Measurements from ENCODE around the gene PEX11A. TPM values are rescaled to one million over a fixed set of nuclear protein-coding genes. Genes with fewer than 3 reads are reported as not detected.

The PEX11A gene
- total RNA-seq, 1 donor = 4.0 TPM

GRCh38 chr15:89669941-89670340 lies 20.6 kb downstream of the PEX11A start:
- DNase-seq (ENCODE audit: insufficient read length, low spot score, missing footprints) = peak; percentile 74
- no peaks in the 10 kb centered on the region for H3K36me3 ChIP-seq (ENCODE audit: insufficient read depth, low read length)
- no peaks in the 10 kb centered on the region for H4K20me1 ChIP-seq (ENCODE audit: insufficient read depth, low read length)
- no peak for TF ChIP-seq CTCF (IDR thresholded peaks at IDR 0.05; ENCODE audit: extremely low read depth, low read depth, low read length)
- H3K79me2 ChIP-seq (ENCODE audit: insufficient read depth, low read length) = no peaks in the 10 kb centered on the region
- H3K9me3 ChIP-seq (ENCODE audit: low read depth, low read length) = no peaks in the 10 kb centered on the region
- H2AFZ ChIP-seq (ENCODE audit: low read length) = no peak overlapping the region
- H3K27ac ChIP-seq (ENCODE audit: low read depth, low read length) = no peak overlapping the region
- no peaks in the 10 kb centered on the region for H3K27me3 ChIP-seq (ENCODE audit: insufficient read depth, low read length)
- no peak overlapping the region for H3K4me3 ChIP-seq (ENCODE audit: insufficient read depth, low read length)
- no peak overlapping the region for H3K4me2 ChIP-seq (ENCODE audit: insufficient read depth, low read length)
- peaks cover 4% of the 10 kb centered on the region for H3K4me1 ChIP-seq (ENCODE audit: insufficient read depth, low read length)

- no peak for TF ChIP-seq CTCF (IDR thresholded peaks at IDR 0.05; ENCODE audit: extremely low read depth, low read depth, low read length)
- no peak overlapping the region for H3K4me2 ChIP-seq (ENCODE audit: insufficient read depth, low read length)
- H3K4me3 ChIP-seq (ENCODE audit: insufficient read depth, low read length) = no peak overlapping the region
- no peaks in the 10 kb centered on the region for H4K20me1 ChIP-seq (ENCODE audit: insufficient read depth, low read length)
- no peak overlapping the region for H3K27ac ChIP-seq (ENCODE audit: low read depth, low read length)
- no peak overlapping the region for H2AFZ ChIP-seq (ENCODE audit: low read length)
- peaks cover 10% of the 10 kb centered on the region for H3K4me1 ChIP-seq (ENCODE audit: insufficient read depth, low read length)
- no peaks in the 10 kb centered on the region for H3K27me3 ChIP-seq (ENCODE audit: insufficient read depth, low read length)
- no peaks in the 10 kb centered on the region for H3K36me3 ChIP-seq (ENCODE audit: insufficient read depth, low read length)
- DNase-seq (ENCODE audit: insufficient read length, low spot score, missing footprints) = peak; percentile 60
- H3K9me3 ChIP-seq (ENCODE audit: low read depth, low read length) = no peaks in the 10 kb centered on the region
- H3K79me2 ChIP-seq (ENCODE audit: insufficient read depth, low read length) = no peaks in the 10 kb centered on the region
These were observed 21.2 kb downstream of the PEX11A start for GRCh38 chr15:89669309-89669865.

DNA sequence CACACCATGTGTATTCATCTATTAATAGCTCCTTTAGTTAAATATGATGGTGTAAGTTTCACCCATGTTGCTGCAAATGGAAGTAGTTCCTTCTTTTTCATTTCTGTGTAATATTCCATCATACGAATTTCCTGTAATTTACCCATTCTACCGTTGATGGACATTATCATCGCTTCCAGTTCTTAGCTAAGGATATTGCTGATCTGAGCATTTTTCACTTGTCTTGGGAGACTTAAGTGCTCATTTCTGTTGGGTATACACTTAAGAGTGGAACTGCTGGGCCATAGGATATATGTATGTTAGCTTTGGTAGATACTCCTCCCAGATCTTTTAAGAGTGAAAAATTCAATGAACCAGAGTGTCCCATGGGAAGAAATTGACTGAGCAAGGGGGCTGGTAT lies 22.4 kb downstream of the PEX11A start:
- no peaks in the 10 kb centered on the region for H4K20me1 ChIP-seq (ENCODE audit: insufficient read depth, low read length)

GRCh38 chr15:89667706-89667960 lies 22.9 kb downstream of the PEX11A start:
- Histone ChIP-seq H3K4me3 (ENCODE audit: insufficient read depth, low read length) (no peak overlapping the region), H4K20me1 (ENCODE audit: insufficient read depth, low read length) (no peaks in the 10 kb centered on the region), H3K79me2 (ENCODE audit: insufficient read depth, low read length) (no peaks in the 10 kb centered on the region), H2AFZ (ENCODE audit: low read length) (no peak overlapping the region), H3K36me3 (ENCODE audit: insufficient read depth, low read length) (no peaks in the 10 kb centered on the region), H3K27me3 (ENCODE audit: insufficient read depth, low read length) (no peaks in the 10 kb centered on the region), H3K9me3 (ENCODE audit: low read depth, low read length) (no peaks in the 10 kb centered on the region), H3K4me2 (ENCODE audit: insufficient read depth, low read length) (no peak overlapping the region), H3K4me1 (ENCODE audit: insufficient read depth, low read length) (peaks cover 19% of the 10 kb centered on the region), H3K27ac (ENCODE audit: low read depth, low read length) (no peak overlapping the region)
- no peak for DNase-seq (ENCODE audit: insufficient read length, low spot score, missing footprints)
- TF ChIP-seq CTCF (IDR thresholded peaks at IDR 0.05; ENCODE audit: extremely low read depth, low read depth, low read length) = no peak

More for the DNA sequence above, 22.4 kb downstream of the PEX11A start:
- no peak for TF ChIP-seq CTCF (IDR thresholded peaks at IDR 0.05; ENCODE audit: extremely low read depth, low read depth, low read length)
- Histone ChIP-seq H3K9me3 (ENCODE audit: low read depth, low read length) (no peaks in the 10 kb centered on the region), H3K79me2 (ENCODE audit: insufficient read depth, low read length) (no peaks in the 10 kb centered on the region), H3K27ac (ENCODE audit: low read depth, low read length) (no peak overlapping the region), H3K27me3 (ENCODE audit: insufficient read depth, low read length) (no peaks in the 10 kb centered on the region), H3K36me3 (ENCODE audit: insufficient read depth, low read length) (no peaks in the 10 kb centered on the region), H2AFZ (ENCODE audit: low read length) (no peak overlapping the region), H3K4me1 (ENCODE audit: insufficient read depth, low read length) (peaks cover 14% of the 10 kb centered on the region), H3K4me2 (ENCODE audit: insufficient read depth, low read length) (no peak overlapping the region), H3K4me3 (ENCODE audit: insufficient read depth, low read length) (no peak overlapping the region)
- no peak for DNase-seq (ENCODE audit: insufficient read length, low spot score, missing footprints)
